Subcutaneous abdominal adipose tissue (tissue), 5 donors: ENCODE measurements around the gene RPS2.

Source experiments
- H3K27ac ChIP-seq: one replicate; pipeline ENCODE4 v1.7.0; 2013; ENCODE audit warnings: low read depth, mild to moderate bottlenecking, inconsistent platforms, low read length, moderate library complexity
- H3K27me3 ChIP-seq, 5 donors: one replicate each; pipeline ENCODE4 v1.7.0; 2013; ENCODE audit warnings: low read length in 5 of 5, inconsistent platforms in 1 of 5; ENCODE audit not compliant: control insufficient read depth in 5 of 5, insufficient read depth in 4 of 5
- H3K36me3 ChIP-seq, 5 donors: one replicate each; pipeline ENCODE4 v1.7.0; 2013; ENCODE audit warnings: low read length in 5 of 5; ENCODE audit not compliant: control insufficient read depth in 5 of 5, insufficient read depth in 5 of 5
- H3K4me1 ChIP-seq, 5 donors: one replicate each; pipeline ENCODE4 v1.7.0; 2013; ENCODE audit warnings: low read length in 5 of 5, mild to moderate bottlenecking in 3 of 5, moderate library complexity in 1 of 5; ENCODE audit not compliant: control insufficient read depth in 5 of 5, insufficient read depth in 5 of 5
- H3K4me3 ChIP-seq, 5 donors: one replicate each; pipeline ENCODE4 v1.7.0; 2013; ENCODE audit warnings: low read length in 5 of 5, low read depth in 1 of 5
- H3K9ac ChIP-seq, 5 donors: one replicate each; pipeline ENCODE4 v1.7.0; 2013; ENCODE audit warnings: low read length in 5 of 5, mild to moderate bottlenecking in 4 of 5, moderate library complexity in 3 of 5
- H3K9me3 ChIP-seq, 5 donors: one replicate each; pipeline ENCODE4 v1.7.0; 2013; ENCODE audit warnings: low read length in 5 of 5; ENCODE audit not compliant: control insufficient read depth in 5 of 5
- donor health status: healthy.
- donor health status: healthy.
- donor health status: healthy.
- donor health status: healthy.
- donor health status: healthy.

RPS2 gene

DNA sequence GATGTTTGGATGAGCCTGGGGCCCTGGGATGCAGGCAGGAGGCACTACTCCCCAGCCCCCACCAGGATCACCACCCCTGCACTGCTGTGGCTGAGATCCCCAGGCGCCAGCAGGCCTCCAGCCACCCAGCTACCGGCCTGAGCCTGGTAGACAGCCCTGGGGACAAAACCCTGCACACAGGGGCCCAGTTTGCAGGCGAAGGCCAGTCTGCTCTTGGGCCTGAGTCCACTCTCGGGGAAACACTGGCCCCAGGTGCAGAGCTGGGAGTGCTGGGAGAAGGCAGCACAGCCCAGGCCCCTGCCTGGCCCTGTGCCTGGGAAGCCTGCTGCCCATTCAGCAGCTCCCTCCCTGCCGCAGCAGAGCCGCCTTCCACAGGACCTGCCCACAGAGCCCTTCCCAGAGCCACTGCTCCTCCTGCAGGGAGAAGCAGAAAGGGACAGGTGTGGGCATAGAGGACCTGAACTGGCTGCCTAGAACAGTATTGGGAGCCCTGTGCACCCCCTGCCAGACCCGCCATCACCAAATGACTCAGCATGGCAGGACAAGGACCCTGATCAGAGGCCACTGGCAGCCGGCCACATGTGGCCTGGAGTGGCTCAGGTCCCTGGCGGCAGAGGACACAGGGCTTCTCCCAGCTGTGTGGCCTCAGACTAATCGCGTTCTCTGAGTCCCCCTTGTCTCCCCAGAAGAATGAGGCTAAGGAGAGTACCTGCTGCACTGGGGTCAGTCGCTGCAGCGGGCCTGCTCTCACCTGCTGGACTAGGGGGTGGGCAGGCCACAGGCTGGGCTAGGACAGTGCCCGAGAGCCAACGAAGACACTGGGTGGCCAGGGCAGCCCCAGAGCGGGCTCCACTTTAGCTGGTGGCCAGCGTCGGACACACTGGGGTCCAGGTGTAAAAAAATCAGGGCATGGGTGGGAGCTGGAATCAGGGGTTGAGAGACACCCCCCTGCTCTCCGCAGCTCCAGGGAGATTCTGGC, 32.3 kb downstream of the RPS2 start:
- Histone ChIP-seq H3K9me3 (no peaks in the 10 kb centered on the region), H3K27me3 (peaks cover 3 to 12% (median 6%) of the 10 kb centered on the region in 5 donors), H3K27ac (no peak overlapping the region), H3K4me1 (peaks cover 0 to 8% (median 8%) of the 10 kb centered on the region in 5 donors), H3K36me3 (peaks cover 0 to 7% (median 3%) of the 10 kb centered on the region in 5 donors), H3K4me3 (no peak overlapping the region), H3K9ac (no peak overlapping the region)

DNA sequence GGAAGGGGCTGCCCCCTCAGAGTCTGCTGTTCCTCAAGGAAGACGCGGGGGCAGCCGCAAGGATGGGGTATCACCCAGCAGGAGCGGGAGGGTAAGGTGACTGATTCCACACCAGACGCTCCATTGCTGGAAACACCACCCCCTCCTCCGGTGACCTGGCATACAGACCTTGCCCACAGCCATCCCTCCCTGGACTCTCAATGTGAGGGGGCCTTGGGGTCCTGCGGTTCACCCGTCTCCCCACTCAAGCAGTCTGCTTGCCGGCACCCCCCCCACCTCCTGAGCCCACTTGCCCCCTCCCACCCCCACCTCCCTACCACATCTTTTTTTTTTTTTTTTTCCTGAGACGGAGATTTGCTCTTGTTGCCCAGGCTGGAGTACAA, 34.3 kb downstream of the RPS2 start:
- H3K27ac ChIP-seq = no peak overlapping the region
- no peak overlapping the region for H3K4me3 ChIP-seq
- H3K9ac ChIP-seq = no peak overlapping the region
- H3K4me1 ChIP-seq = peaks cover 0 to 8% (median 8%) of the 10 kb centered on the region in 5 donors
- no peaks in the 10 kb centered on the region for H3K36me3 ChIP-seq
- H3K9me3 ChIP-seq = no peaks in the 10 kb centered on the region
- peaks cover 3 to 14% (median 6%) of the 10 kb centered on the region in 5 donors for H3K27me3 ChIP-seq

DNA sequence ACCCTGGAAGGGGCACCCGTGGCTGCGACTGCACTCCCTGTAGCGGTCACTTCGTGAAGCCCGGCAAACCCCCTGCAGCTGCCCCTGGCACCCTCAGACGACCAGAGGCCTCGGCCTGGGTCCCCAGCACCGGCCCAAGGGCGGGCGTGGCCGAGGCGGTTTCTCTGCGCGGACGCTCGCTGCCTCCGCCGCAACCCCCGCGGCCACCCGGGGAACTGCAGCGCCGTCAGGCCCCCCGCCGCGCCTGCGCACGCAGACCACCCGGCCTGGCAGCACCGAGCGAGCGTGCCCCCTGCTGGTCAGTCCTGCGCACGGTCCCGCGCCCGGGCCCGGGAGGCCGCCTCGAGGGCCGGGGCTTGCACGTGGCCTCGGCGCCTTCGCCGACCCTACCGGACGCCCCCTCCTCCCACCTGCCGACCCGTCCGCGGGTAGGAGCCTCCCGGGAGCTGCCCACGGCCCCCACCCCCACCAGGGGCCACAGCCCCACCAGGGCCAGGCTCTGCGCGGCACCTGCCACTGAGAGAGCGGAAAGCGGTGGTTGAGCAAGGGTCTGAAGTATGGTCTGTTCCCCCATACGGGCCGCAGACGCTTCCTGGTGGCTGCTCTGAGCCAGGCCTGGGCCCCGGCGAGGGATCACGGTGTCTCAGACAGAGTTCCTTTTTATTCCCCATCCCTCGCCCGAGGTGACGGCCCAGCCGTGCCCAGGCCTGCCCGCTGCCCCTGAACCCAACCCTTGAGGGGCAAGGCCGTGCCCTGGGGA, 34.9 kb downstream of the RPS2 start:
- H3K27ac ChIP-seq = no peak overlapping the region
- H3K27me3 ChIP-seq = peaks cover 3 to 15% (median 6%) of the 10 kb centered on the region in 5 donors
- H3K4me3 ChIP-seq = peak overlapping the region in 4 of 5 donors; percentile 57 to 70 (median 62)
- H3K9ac ChIP-seq = peak overlapping the region in 2 of 5 donors; percentile 30 to 41
- no peaks in the 10 kb centered on the region for H3K9me3 ChIP-seq
- peaks cover 0 to 8% (median 8%) of the 10 kb centered on the region in 5 donors for H3K4me1 ChIP-seq
- no peaks in the 10 kb centered on the region for H3K36me3 ChIP-seq

DNA sequence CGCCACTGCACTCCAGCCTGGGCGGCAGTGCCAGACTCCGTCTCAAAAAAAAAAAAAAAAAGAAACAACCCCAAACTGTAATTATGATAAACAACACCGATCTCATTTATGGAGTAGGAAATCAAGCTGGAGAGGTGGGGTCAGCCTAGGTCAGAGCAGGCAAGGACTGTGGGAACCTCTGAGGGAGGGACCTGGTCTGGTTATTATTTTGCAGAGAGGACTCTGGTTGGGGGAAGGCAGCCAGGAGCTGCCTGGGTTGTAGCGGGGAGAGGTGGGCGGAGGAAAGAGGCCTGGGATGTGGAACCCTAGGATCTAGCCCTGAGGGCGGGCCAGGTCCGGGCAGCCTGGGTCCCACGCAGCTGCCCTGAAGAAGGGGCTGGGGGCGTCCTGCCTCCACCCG, 35.5 kb downstream of the RPS2 start:
- Histone ChIP-seq H3K27me3 (peaks cover 7 to 16% (median 10%) of the 10 kb centered on the region in 5 donors), H3K36me3 (no peaks in the 10 kb centered on the region), H3K9me3 (no peaks in the 10 kb centered on the region), H3K9ac (peak overlapping the region in 3 of 5 donors; percentile 53 to 73 (median 72)), H3K4me3 (peak overlapping the region; percentile 57 to 70 (median 61)), H3K27ac (no peak overlapping the region), H3K4me1 (peaks cover 0 to 8% (median 8%) of the 10 kb centered on the region in 5 donors)

DNA sequence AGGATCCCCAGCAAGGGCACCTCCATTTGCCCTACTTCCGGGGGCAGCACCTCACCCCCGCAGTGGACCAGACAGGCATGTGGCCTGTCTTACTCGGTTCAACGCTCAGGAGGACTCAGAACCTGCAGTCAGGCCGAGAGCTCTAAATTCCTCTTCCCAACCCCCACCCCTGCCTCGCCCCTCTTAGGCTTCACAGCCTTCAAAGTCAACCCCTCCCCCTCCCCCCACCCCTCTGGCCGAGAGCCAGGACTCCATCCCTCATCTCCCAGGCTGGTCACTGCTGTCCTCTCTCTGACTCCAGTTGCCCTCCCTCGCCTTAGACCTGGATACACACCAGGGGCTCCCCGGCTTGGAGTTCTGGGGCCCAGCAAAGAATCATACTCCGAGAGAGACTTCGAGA, 38.4 kb downstream of the RPS2 start:
- Histone ChIP-seq H3K9ac (no peak overlapping the region), H3K27ac (no peak overlapping the region), H3K27me3 (peaks cover 10 to 30% (median 24%) of the 10 kb centered on the region in 5 donors), H3K9me3 (no peaks in the 10 kb centered on the region), H3K4me3 (no peak overlapping the region), H3K36me3 (no peaks in the 10 kb centered on the region), H3K4me1 (peaks cover 0 to 8% (median 8%) of the 10 kb centered on the region in 5 donors)

DNA sequence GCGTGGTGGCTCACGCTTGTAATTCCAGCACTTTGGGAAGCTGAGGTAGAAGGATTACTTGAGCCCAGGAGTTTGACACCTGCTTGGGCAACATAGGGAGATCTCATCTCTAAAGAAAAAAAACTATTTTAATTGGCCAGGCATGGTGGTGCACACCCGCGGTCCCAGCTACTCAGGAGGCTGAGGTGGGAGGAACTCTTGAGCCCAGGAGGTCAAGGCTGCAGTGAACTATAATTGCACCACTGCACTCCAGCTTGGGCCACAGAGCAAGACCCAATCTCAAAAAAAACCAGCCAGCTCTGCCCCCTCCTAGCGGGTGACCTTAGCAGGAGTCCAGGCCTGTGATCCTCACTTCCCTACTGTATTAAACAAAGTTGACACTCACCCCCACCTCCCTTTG, 40.5 kb downstream of the RPS2 start:
- Histone ChIP-seq H3K4me1 (peaks cover 0 to 3% (median 2%) of the 10 kb centered on the region in 5 donors), H3K9me3 (no peaks in the 10 kb centered on the region), H3K27ac (no peak overlapping the region), H3K4me3 (no peak overlapping the region), H3K27me3 (peaks cover 30 to 50% (median 45%) of the 10 kb centered on the region in 5 donors), H3K36me3 (no peaks in the 10 kb centered on the region), H3K9ac (no peak overlapping the region)

DNA sequence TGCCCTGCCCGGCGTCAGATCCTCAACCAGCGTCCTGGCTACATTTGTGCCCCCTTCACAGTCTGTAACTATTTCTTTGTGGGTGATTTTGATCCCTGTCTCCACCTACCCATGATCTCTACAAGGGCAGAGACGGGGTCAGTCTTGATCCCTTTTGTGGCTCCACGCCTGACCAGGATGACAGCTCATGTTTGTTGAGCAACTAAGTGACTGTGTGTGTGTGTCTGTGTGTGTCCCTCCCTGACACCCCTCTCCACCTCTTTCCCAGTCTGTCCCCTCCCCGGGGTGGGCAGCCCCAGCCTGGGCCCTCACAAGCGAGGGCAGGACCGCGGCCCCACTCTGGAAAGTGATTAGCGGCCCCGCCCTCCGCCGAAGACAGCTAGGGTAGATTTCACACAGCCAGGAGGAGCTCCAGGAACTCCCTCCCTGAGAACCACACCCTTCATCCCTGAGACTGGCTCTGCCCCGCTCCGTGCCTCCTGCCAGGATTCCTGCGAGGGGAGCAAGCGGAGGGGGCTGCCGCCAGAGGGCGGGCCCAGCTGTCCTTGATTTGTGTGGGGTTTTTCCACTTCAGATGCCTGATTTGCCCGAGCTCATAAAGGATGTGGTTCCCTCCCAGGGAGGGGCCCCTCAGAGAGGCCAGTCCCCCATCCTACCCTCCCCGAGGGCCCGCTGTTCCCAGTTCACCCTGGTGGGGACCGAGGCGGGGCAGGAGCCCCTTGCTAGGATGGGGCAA, 41.2 kb downstream of the RPS2 start:
- no peaks in the 10 kb centered on the region for H3K9me3 ChIP-seq
- no peak overlapping the region for H3K27ac ChIP-seq
- H3K36me3 ChIP-seq = no peaks in the 10 kb centered on the region
- H3K4me1 ChIP-seq = peaks cover 0 to 3% (median 0%) of the 10 kb centered on the region in 5 donors
- peaks cover 35 to 57% (median 51%) of the 10 kb centered on the region in 5 donors for H3K27me3 ChIP-seq
- peak overlapping the region in 1 of 5 donors; percentile 17 for H3K9ac ChIP-seq
- H3K4me3 ChIP-seq = no peak overlapping the region

DNA sequence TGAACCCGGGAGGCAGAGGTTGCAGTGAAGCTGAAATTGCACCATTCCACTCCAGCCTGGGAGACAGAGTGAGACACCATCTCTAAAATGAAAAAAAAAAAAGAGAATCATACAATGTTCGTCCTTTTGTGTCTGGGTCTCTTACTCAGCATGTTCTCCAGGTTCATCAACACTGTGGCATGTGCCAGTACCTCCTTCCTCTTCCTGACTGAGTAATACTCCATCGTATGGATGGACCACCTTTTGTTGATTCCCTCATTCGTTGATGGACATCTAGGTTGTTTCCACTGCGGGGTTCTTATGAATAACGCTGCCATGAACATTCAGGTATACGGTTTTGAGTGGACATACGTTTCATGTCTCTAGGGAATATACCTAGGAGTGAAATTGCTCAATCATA, 42.3 kb downstream of the RPS2 start:
- Histone ChIP-seq H3K9ac (no peak overlapping the region), H3K4me3 (no peak overlapping the region), H3K9me3 (no peaks in the 10 kb centered on the region), H3K36me3 (no peaks in the 10 kb centered on the region), H3K4me1 (peaks cover 0 to 4% (median 0%) of the 10 kb centered on the region in 5 donors), H3K27me3 (peaks cover 39 to 61% (median 55%) of the 10 kb centered on the region in 5 donors), H3K27ac (no peak overlapping the region)

DNA sequence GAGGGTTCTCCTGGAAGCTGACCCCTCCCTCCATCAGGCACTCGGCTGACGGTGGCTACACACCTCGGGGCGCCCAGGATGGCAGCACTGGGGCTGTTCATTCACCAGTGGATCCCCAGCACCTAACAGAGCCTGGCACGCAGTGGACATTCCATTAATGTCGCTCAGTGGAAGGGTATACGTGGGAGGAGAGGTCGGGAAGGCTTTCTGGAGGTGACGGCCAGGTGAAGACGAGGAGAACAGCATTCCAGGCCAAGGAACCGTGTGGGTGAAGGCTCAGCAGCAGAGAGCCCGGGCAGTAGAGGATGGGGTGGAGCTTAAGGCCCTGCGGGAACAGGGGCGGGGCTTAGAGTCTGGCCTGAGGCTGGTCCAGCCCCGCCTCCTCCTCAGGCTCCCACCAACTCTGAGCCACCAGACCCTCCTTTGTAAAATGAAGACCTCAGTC, 43.9 kb downstream of the RPS2 start:
- Histone ChIP-seq H3K27ac (no peak overlapping the region), H3K9ac (no peak overlapping the region), H3K9me3 (no peaks in the 10 kb centered on the region), H3K36me3 (no peaks in the 10 kb centered on the region), H3K4me3 (no peak overlapping the region), H3K4me1 (peaks cover 0 to 4% (median 0%) of the 10 kb centered on the region in 5 donors), H3K27me3 (peaks cover 50 to 77% (median 68%) of the 10 kb centered on the region in 5 donors)
